Measurements from ENCODE around the gene SKAP1.

SKAP1 gene

GRCh38 chr17:48160177-48161081 lies 269.6 kb downstream of the SKAP1 start:
- DNase-seq, result peak; percentile 97

GRCh38 chr17:48159232-48159631 lies 270.8 kb downstream of the SKAP1 start:
- no peak for DNase-seq

GRCh38 chr17:48155889-48156611 lies 274.0 kb downstream of the SKAP1 start:
- no peak for DNase-seq

GRCh38 chr17:48153691-48154358 lies 276.2 kb downstream of the SKAP1 start:
- peak; percentile 68 for DNase-seq

- no peak for DNase-seq
Observed at GRCh38 chr17:48152289-48152688, 277.7 kb downstream of the SKAP1 start.

- DNase-seq, result no peak
Observed at GRCh38 chr17:48151220-48151619, 278.8 kb downstream of the SKAP1 start.

- no peak for DNase-seq
Observed at GRCh38 chr17:48150597-48151001, 279.4 kb downstream of the SKAP1 start.

- DNase-seq, result peak; percentile 46
Observed at GRCh38 chr17:48149787-48150463, 280.1 kb downstream of the SKAP1 start.

- DNase-seq, result peak; percentile 89
Observed at GRCh38 chr17:48148854-48149786, 280.9 kb downstream of the SKAP1 start.

- DNase-seq, result no peak
Observed at GRCh38 chr17:48148029-48148770, 281.8 kb downstream of the SKAP1 start.

GRCh38 chr17:48144976-48145798 lies 284.8 kb downstream of the SKAP1 start:
- DNase-seq, result no peak

- DNase-seq, result no peak
Observed at GRCh38 chr17:48144231-48144630, 285.8 kb downstream of the SKAP1 start.

- no peak for DNase-seq
Observed at GRCh38 chr17:48143629-48144028, 286.4 kb downstream of the SKAP1 start.

GRCh38 chr17:48139944-48140343 lies 290.1 kb downstream of the SKAP1 start:
- no peak for DNase-seq

- no peak for DNase-seq
Observed at GRCh38 chr17:48137656-48138055, 292.4 kb downstream of the SKAP1 start.

GRCh38 chr17:48134912-48135480 lies 295.0 kb downstream of the SKAP1 start:
- no peak for DNase-seq

GRCh38 chr17:48132385-48132784 lies 297.6 kb downstream of the SKAP1 start:
- DNase-seq, result no peak

GRCh38 chr17:48131216-48131824 lies 298.7 kb downstream of the SKAP1 start:
- DNase-seq, result peak; percentile 67

GRCh38 chr17:48129981-48130380 lies 300.0 kb downstream of the SKAP1 start:
- no peak for DNase-seq

Measured in NCI-H748 treated with DMSO at 0.1 percent for 48 hours (cell line).